ENCODE data around the gene TCF4.

Gene TCF4

GRCh38 chr18:55272510-55273243 lies 315.3 kb downstream of the TCF4 start:
- no peak for DNase-seq
- in situ Hi-C loops (cut with MboI; ENCODE audit: low pct_unique_long_range_greater_than_20kb, low sequenced_read_pairs) = no loop called here

- no peak for DNase-seq
- in situ Hi-C loops (cut with MboI; ENCODE audit: low pct_unique_long_range_greater_than_20kb, low sequenced_read_pairs) = no loop called here
Measured at GRCh38 chr18:55269622-55270021, 318.4 kb downstream of the TCF4 start.

- in situ Hi-C loops (cut with MboI; ENCODE audit: low pct_unique_long_range_greater_than_20kb, low sequenced_read_pairs) = no loop called here
- DNase-seq = peak; percentile 25
Measured at GRCh38 chr18:55268628-55269275, 319.2 kb downstream of the TCF4 start.

- peak; percentile 19 for DNase-seq
- in situ Hi-C loops (cut with MboI; ENCODE audit: low pct_unique_long_range_greater_than_20kb, low sequenced_read_pairs) = no loop called here
Measured at GRCh38 chr18:55268151-55268601, 319.8 kb downstream of the TCF4 start.

GRCh38 chr18:55266981-55267380 lies 321.0 kb downstream of the TCF4 start:
- DNase-seq = no peak
- in situ Hi-C loops (cut with MboI; ENCODE audit: low pct_unique_long_range_greater_than_20kb, low sequenced_read_pairs) = no loop called here

GRCh38 chr18:55265984-55266383 lies 322.0 kb downstream of the TCF4 start:
- in situ Hi-C loops (cut with MboI; ENCODE audit: low pct_unique_long_range_greater_than_20kb, low sequenced_read_pairs) = no loop called here
- peak; percentile 16 for DNase-seq

GRCh38 chr18:55265130-55265675 lies 322.8 kb downstream of the TCF4 start:
- in situ Hi-C loops (cut with MboI; ENCODE audit: low pct_unique_long_range_greater_than_20kb, low sequenced_read_pairs) = no loop called here
- peak; percentile 18 for DNase-seq

GRCh38 chr18:55264108-55264507 lies 323.9 kb downstream of the TCF4 start:
- in situ Hi-C loops (cut with MboI; ENCODE audit: low pct_unique_long_range_greater_than_20kb, low sequenced_read_pairs) = no loop called here

GRCh38 chr18:55262021-55262560 lies 325.9 kb downstream of the TCF4 start:
- in situ Hi-C loops (cut with MboI; ENCODE audit: low pct_unique_long_range_greater_than_20kb, low sequenced_read_pairs) = no loop called here
- no peak for DNase-seq

More at GRCh38 chr18:55264108-55264507, 323.9 kb downstream of the TCF4 start:
- DNase-seq = no peak

- DNase-seq = no peak
Measured at GRCh38 chr18:55261253-55261652, 326.7 kb downstream of the TCF4 start.

GRCh38 chr18:55258088-55258487 lies 329.9 kb downstream of the TCF4 start:
- DNase-seq = no peak
- in situ Hi-C loops (cut with MboI; ENCODE audit: low pct_unique_long_range_greater_than_20kb, low sequenced_read_pairs) = no loop called here

More at GRCh38 chr18:55261253-55261652, 326.7 kb downstream of the TCF4 start:
- in situ Hi-C loops (cut with MboI; ENCODE audit: low pct_unique_long_range_greater_than_20kb, low sequenced_read_pairs) = no loop called here

- in situ Hi-C loops (cut with MboI; ENCODE audit: low pct_unique_long_range_greater_than_20kb, low sequenced_read_pairs) = no loop called here
- DNase-seq = no peak
Measured at GRCh38 chr18:55256929-55257289, 331.1 kb downstream of the TCF4 start.

- DNase-seq = no peak
- in situ Hi-C loops (cut with MboI; ENCODE audit: low pct_unique_long_range_greater_than_20kb, low sequenced_read_pairs) = no loop called here
Measured at GRCh38 chr18:55256226-55256928, 331.6 kb downstream of the TCF4 start.

- in situ Hi-C loops (cut with MboI; ENCODE audit: low pct_unique_long_range_greater_than_20kb, low sequenced_read_pairs) = no loop called here
- DNase-seq = no peak
Measured at GRCh38 chr18:55253814-55254213, 334.2 kb downstream of the TCF4 start.

GRCh38 chr18:55252901-55253300 lies 335.1 kb downstream of the TCF4 start:
- no peak for DNase-seq
- in situ Hi-C loops (cut with MboI; ENCODE audit: low pct_unique_long_range_greater_than_20kb, low sequenced_read_pairs) = no loop called here

- in situ Hi-C loops (cut with MboI; ENCODE audit: low pct_unique_long_range_greater_than_20kb, low sequenced_read_pairs) = no loop called here
- DNase-seq = peak; percentile 55
Measured at GRCh38 chr18:55252053-55252675, 335.8 kb downstream of the TCF4 start.

- in situ Hi-C loops (cut with MboI; ENCODE audit: low pct_unique_long_range_greater_than_20kb, low sequenced_read_pairs) = no loop called here
- no peak for DNase-seq
Measured at GRCh38 chr18:55251254-55251971, 336.6 kb downstream of the TCF4 start.

GRCh38 chr18:55250768-55251173 lies 337.2 kb downstream of the TCF4 start:
- DNase-seq = no peak
- in situ Hi-C loops (cut with MboI; ENCODE audit: low pct_unique_long_range_greater_than_20kb, low sequenced_read_pairs) = no loop called here

GRCh38 chr18:55249550-55249949 lies 338.4 kb downstream of the TCF4 start:
- in situ Hi-C loops (cut with MboI; ENCODE audit: low pct_unique_long_range_greater_than_20kb, low sequenced_read_pairs) = no loop called here

More at GRCh38 chr18:55249550-55249949, 338.4 kb downstream of the TCF4 start:
- DNase-seq = no peak

All from KBM-7 (cell line).